Measurements from ENCODE around the gene HSPG2.
"Not testable (repeated sequence)": the region's sequence is repeated elsewhere in the genome, so short reads cannot be mapped to it uniquely, and the experiment has no call there.

HSPG2 gene

GRCh38 chr1:21955501-21956281, 18.6 kb upstream of the HSPG2 start:
- DNase-seq (ENCODE audit: low spot score): no peak

GRCh38 chr1:21955058-21955457, 17.9 kb upstream of the HSPG2 start:
- DNase-seq (ENCODE audit: low spot score): no peak

- DNase-seq (ENCODE audit: low spot score): no peak
Observed at GRCh38 chr1:21952786-21953520, 15.8 kb upstream of the HSPG2 start.

- DNase-seq (ENCODE audit: low spot score): no peak
Observed at GRCh38 chr1:21951226-21951870, 14.2 kb upstream of the HSPG2 start.

- no peak for DNase-seq (ENCODE audit: low spot score)
Observed at GRCh38 chr1:21950734-21951133, 13.6 kb upstream of the HSPG2 start.

- no peak for DNase-seq (ENCODE audit: low spot score)
Observed at GRCh38 chr1:21946836-21947587, 9.9 kb upstream of the HSPG2 start.

- no peak for DNase-seq (ENCODE audit: low spot score)
Observed at GRCh38 chr1:21944733-21945073, 7.6 kb upstream of the HSPG2 start.

- DNase-seq (ENCODE audit: low spot score): not testable (repeated sequence)
Observed at GRCh38 chr1:21942959-21943640, 6.0 kb upstream of the HSPG2 start.

- DNase-seq (ENCODE audit: low spot score): no peak
Observed at GRCh38 chr1:21942464-21942863, 5.4 kb upstream of the HSPG2 start.

- no peak for DNase-seq (ENCODE audit: low spot score)
Observed at GRCh38 chr1:21941370-21941769, 4.3 kb upstream of the HSPG2 start.

GRCh38 chr1:21940492-21940891, 3.4 kb upstream of the HSPG2 start:
- DNase-seq (ENCODE audit: low spot score): no peak

GRCh38 chr1:21939650-21940374, 2.7 kb upstream of the HSPG2 start:
- DNase-seq (ENCODE audit: low spot score): peak; percentile 53

GRCh38 chr1:21938732-21939538, 1.8 kb upstream of the HSPG2 start:
- no peak for DNase-seq (ENCODE audit: low spot score)

GRCh38 chr1:21937372-21938121, 437 bp upstream of the HSPG2 start:
- peak; percentile 65 for DNase-seq (ENCODE audit: low spot score)

GRCh38 chr1:21936366-21937031, 611 bp downstream of the HSPG2 start:
- no peak for DNase-seq (ENCODE audit: low spot score)

GRCh38 chr1:21935891-21936365, 1.2 kb downstream of the HSPG2 start:
- no peak for DNase-seq (ENCODE audit: low spot score)

- DNase-seq (ENCODE audit: low spot score): no peak
Observed at GRCh38 chr1:21935393-21935804, 1.7 kb downstream of the HSPG2 start.

- no peak for DNase-seq (ENCODE audit: low spot score)
Observed at GRCh38 chr1:21933397-21934248, 3.5 kb downstream of the HSPG2 start.

Data from HuH-7.5 (cell line).